Ramos (cell line): ENCODE results near the gene IRF2BPL.

Experiments used
- in situ Hi-C: fragments of 300-500 bp; cut with MboI; formaldehyde crosslinking; loops from one replicate; pipeline ENCODE4 v1.14.3; 2022; ENCODE audit warnings: low sequenced_read_pairs; ENCODE audit not compliant: unreplicated experiment

The IRF2BPL gene

GRCh38 chr14:77055981-77056380, 27.5 kb upstream of the IRF2BPL start:
- in situ Hi-C loops: loop anchor here (5.0 kb wide), 1 partner anchor 144 kb away; no protein-coding TSS in a partner anchor

GRCh38 chr14:77055306-77055705, 26.8 kb upstream of the IRF2BPL start:
- in situ Hi-C loops: loop anchor here (5.0 kb wide), 1 partner anchor 143 kb away; no protein-coding TSS in a partner anchor

GRCh38 chr14:77053046-77053841, 24.7 kb upstream of the IRF2BPL start:
- in situ Hi-C loops: no loop called here

- in situ Hi-C loops: no loop called here
Observed at GRCh38 chr14:77052281-77053044, 24.0 kb upstream of the IRF2BPL start.

GRCh38 chr14:77051116-77051515, 22.6 kb upstream of the IRF2BPL start:
- in situ Hi-C loops: no loop called here

GRCh38 chr14:77046721-77047120, 18.2 kb upstream of the IRF2BPL start:
- in situ Hi-C loops: no loop called here

GRCh38 chr14:77045238-77046162, 17.0 kb upstream of the IRF2BPL start:
- in situ Hi-C loops: no loop called here

- in situ Hi-C loops: no loop called here
Observed at GRCh38 chr14:77044783-77045237, 16.3 kb upstream of the IRF2BPL start.

GRCh38 chr14:77043984-77044485, 15.5 kb upstream of the IRF2BPL start:
- in situ Hi-C loops: no loop called here

- in situ Hi-C loops: no loop called here
Observed at GRCh38 chr14:77043177-77043983, 14.9 kb upstream of the IRF2BPL start.

- in situ Hi-C loops: no loop called here
Observed at GRCh38 chr14:77041881-77042545, 13.5 kb upstream of the IRF2BPL start.

- in situ Hi-C loops: no loop called here
Observed at GRCh38 chr14:77040741-77041653, 12.5 kb upstream of the IRF2BPL start.

GRCh38 chr14:77040059-77040740, 11.7 kb upstream of the IRF2BPL start:
- in situ Hi-C loops: no loop called here

- in situ Hi-C loops: no loop called here
Observed at GRCh38 chr14:77039285-77040058, 11.0 kb upstream of the IRF2BPL start.

- in situ Hi-C loops: no loop called here
Observed at GRCh38 chr14:77037938-77038568, 9.5 kb upstream of the IRF2BPL start.
